Stimulated activated naive CD4-positive, alpha-beta T cell treated with Interleukin-2 at 50 U/mL for 16 hours (primary cell): ENCODE measurements around the gene SPECC1L.

Experiments
- DNase-seq: peaks from one replicate; lab custom pipeline; 2025; lab: John Stamatoyannopoulos, UW

SPECC1L gene

GRCh38 chr22:24417200-24417599 is 146.6 kb downstream of the SPECC1L start:
- no peak for DNase-seq

GRCh38 chr22:24417901-24418641 is 147.4 kb downstream of the SPECC1L start:
- no peak for DNase-seq

GRCh38 chr22:24418786-24419474 is 148.3 kb downstream of the SPECC1L start:
- no peak for DNase-seq

- no peak for DNase-seq
Observed at GRCh38 chr22:24419475-24419850, 148.8 kb downstream of the SPECC1L start.

- DNase-seq = no peak
Observed at GRCh38 chr22:24420072-24420976, 149.7 kb downstream of the SPECC1L start.

- DNase-seq = no peak
Observed at GRCh38 chr22:24420977-24421343, 150.3 kb downstream of the SPECC1L start.

GRCh38 chr22:24421428-24421931 is 150.8 kb downstream of the SPECC1L start:
- no peak for DNase-seq

- no peak for DNase-seq
Observed at GRCh38 chr22:24422102-24422665, 151.6 kb downstream of the SPECC1L start.

GRCh38 chr22:24423519-24424000 is 152.9 kb downstream of the SPECC1L start:
- DNase-seq = peak; percentile 43

GRCh38 chr22:24424001-24424900 is 153.6 kb downstream of the SPECC1L start:
- peak; percentile 23 for DNase-seq

GRCh38 chr22:24424901-24425775 is 154.5 kb downstream of the SPECC1L start:
- DNase-seq = no peak

GRCh38 chr22:24426436-24426835 is 155.8 kb downstream of the SPECC1L start:
- no peak for DNase-seq

- DNase-seq = no peak
Observed at GRCh38 chr22:24426851-24427499, 156.3 kb downstream of the SPECC1L start.

- peak; percentile 77 for DNase-seq
Observed at GRCh38 chr22:24427500-24428164, 157.0 kb downstream of the SPECC1L start, which contains the start of gene ADORA2A. TSS of gene ADORA2A (plus strand) at chr22:24427599. CDS start at chr22:24433405, 5,806 bp downstream.

- no peak for DNase-seq
Observed at GRCh38 chr22:24428751-24429410, 158.2 kb downstream of the SPECC1L start.

- peak; percentile 48 for DNase-seq
Observed at GRCh38 chr22:24429411-24430365, 159.1 kb downstream of the SPECC1L start.
